Fibroblast of pulmonary artery (primary cell): ENCODE data around the gene PPP2R2C.

Source experiments
- DNase-seq: peaks from one replicate; pipeline ENCODE4 v3.0.0-alpha.2; 2010; ENCODE audit warnings: low read depth
- H3K4me3 ChIP-seq: replicated peaks from 2 replicates; pipeline ENCODE4 v1.5.1; 2011; ENCODE audit warnings: low read depth, mild to moderate bottlenecking, control low read depth, low read length, moderate library complexity
- TF ChIP-seq, protein P1 (sequence below): IDR thresholded peaks from 2 replicates; pipeline ENCODE4 v1.5.1; 2011; ENCODE audit warnings: mild to moderate bottlenecking, control low read depth, low read length, inconsistent platforms; ENCODE audit errors: missing control alignments

PPP2R2C gene

DNA sequence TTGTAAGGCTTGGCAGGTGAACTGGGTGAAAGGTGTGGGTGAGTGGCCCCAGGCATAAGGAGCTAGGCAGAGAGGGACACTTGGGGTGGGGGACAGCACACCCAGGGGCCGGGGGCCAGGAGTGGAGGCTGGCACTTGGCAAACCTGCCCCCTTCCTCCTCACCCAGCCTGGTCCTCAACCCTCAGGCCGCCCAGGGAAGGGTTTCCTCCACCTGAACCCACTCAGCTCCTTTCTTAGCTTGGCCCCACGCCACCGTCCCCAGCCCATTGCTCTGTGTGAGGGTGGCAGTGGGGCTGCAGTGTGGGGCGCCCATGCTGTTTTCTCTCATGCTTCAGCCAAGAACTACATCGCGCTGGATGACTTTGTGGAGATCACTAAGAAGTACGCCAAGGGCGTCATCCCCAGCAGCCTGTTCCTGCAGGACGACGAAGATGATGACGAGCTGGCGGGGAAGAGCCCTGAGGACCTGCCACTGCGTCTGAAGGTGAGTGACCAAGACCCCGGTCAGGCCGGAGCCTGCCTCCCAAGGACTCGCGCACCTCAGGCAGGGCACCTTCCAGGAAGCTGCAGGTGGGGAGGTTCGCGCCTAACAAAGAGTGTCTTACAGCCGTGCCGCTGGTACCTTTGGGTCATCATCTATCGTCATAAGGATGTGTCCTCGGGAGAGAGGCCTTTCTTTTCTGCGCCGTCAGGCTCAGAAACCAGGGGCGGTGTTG lies 177.6 kb downstream of the PPP2R2C start:
- DNase-seq = no peak
- TF ChIP-seq, protein P1, sequence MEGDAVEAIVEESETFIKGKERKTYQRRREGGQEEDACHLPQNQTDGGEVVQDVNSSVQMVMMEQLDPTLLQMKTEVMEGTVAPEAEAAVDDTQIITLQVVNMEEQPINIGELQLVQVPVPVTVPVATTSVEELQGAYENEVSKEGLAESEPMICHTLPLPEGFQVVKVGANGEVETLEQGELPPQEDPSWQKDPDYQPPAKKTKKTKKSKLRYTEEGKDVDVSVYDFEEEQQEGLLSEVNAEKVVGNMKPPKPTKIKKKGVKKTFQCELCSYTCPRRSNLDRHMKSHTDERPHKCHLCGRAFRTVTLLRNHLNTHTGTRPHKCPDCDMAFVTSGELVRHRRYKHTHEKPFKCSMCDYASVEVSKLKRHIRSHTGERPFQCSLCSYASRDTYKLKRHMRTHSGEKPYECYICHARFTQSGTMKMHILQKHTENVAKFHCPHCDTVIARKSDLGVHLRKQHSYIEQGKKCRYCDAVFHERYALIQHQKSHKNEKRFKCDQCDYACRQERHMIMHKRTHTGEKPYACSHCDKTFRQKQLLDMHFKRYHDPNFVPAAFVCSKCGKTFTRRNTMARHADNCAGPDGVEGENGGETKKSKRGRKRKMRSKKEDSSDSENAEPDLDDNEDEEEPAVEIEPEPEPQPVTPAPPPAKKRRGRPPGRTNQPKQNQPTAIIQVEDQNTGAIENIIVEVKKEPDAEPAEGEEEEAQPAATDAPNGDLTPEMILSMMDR = no peak
- no peak overlapping the region for H3K4me3 ChIP-seq

GRCh38 chr4:6293661-6294060 lies 178.8 kb downstream of the PPP2R2C start:
- TF ChIP-seq, protein P1 = no peak
- no peak for DNase-seq
- H3K4me3 ChIP-seq = no peak overlapping the region

DNA sequence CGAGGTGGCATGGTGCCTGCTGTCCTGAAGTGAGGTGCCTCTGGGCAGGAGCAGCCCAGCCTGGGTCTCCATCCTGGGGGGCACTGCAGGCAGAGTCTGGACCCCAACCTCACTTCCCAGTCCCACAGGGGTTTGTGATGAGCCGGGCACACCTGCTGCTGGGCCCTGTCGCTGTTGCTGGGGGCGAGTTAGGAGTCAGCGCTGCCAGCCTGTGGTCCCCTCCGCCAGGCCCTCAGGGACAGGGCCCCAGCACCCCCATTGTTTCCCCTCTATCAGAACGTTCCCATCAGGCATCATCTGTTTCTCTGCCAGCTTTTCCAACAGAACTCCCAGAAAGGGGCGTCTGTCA lies 179.3 kb downstream of the PPP2R2C start:
- no peak for DNase-seq
- TF ChIP-seq, protein P1 = no peak
- no peak overlapping the region for H3K4me3 ChIP-seq

- no peak overlapping the region for H3K4me3 ChIP-seq
- no peak for DNase-seq
- TF ChIP-seq, protein P1 = no peak
Measured at GRCh38 chr4:6292376-6293096, 179.9 kb downstream of the PPP2R2C start.

DNA sequence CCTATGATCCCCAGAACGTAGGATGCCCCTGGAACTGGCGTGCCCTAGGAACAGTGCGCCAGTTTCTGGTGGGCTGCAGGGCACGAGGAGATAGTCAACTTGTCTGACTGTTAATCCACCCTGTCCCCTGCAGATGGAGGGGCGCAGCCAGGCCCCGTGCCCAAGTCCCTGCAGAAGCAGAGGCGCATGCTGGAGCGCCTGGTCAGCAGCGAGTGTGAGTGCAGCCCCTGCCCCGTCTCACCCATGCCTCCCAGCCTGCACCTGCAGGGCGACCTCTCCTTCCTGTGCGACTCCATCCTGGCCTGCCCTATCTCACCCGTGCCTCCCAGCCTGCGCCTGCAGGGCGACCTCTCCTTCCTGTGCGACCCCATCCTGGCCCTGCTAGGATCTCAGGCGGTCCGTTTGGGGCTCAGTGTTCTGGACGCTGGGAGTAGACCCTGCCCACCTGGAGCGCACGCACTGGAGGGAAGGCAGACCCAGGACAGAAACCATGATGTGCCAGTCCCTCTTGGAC lies 180.6 kb downstream of the PPP2R2C start:
- DNase-seq = no peak

DNA sequence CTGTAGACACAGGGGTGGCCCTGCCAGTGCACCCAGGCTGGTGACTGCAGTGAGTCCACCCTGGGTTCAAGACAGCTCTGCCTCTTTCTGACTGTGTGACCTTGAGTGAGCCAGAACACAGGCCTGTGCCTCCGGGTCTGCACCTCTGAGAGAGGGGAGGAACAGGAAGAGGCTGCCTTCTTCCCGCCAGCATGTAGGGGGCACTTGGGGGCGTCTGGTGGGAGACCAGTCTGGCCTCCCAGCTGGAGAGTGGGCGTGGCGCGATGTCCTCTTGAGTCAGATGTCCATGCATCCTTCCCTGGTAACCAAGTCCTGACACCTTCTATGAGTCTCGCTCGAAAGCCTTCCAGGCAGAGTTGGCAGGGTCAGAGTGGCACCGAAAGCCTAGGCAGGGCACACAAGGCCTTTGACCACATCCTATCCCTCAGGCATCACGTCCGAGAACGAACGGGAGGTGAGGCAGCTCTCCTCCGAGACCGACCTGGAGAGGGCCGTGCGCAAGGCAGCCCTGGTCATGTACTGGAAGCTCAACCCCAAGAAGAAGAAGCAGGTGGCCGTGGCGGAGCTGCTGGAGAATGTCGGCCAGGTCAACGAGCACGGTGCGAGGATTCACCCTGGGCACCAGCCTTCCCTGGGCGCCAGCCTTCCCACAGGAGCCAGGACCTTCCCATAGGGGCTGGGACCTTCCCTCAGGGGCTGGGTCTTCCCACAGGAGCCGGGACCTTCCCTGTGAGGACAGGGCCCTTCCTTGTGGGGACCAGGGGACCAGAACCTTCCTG lies 181.5 kb downstream of the PPP2R2C start:
- H3K4me3 ChIP-seq = no peak overlapping the region
- TF ChIP-seq, protein P1 = no peak
- DNase-seq = no peak

More for the DNA sequence above, 180.6 kb downstream of the PPP2R2C start:
- TF ChIP-seq, protein P1 = no peak
- H3K4me3 ChIP-seq = no peak overlapping the region
